DMS 273 (cell line): ENCODE measurements around the gene SLC22A3.

ENCODE experiments used
- DNase-seq: peaks from one replicate; lab custom pipeline; 2025; ENCODE audit not compliant: unreplicated experiment; lab: John Stamatoyannopoulos, UW

SLC22A3 gene

GRCh38 chr6:160333841-160334240, 14.3 kb upstream of the SLC22A3 start:
- no peak for DNase-seq

- no peak for DNase-seq
Measured at GRCh38 chr6:160336200-160336599, 12.0 kb upstream of the SLC22A3 start.

- DNase-seq = no peak
Measured at GRCh38 chr6:160337301-160337700, 10.9 kb upstream of the SLC22A3 start.

GRCh38 chr6:160337991-160338390, 10.2 kb upstream of the SLC22A3 start:
- no peak for DNase-seq

GRCh38 chr6:160343144-160343543, 5.0 kb upstream of the SLC22A3 start:
- DNase-seq = no peak

GRCh38 chr6:160344271-160344670, 3.9 kb upstream of the SLC22A3 start:
- DNase-seq = no peak

GRCh38 chr6:160347259-160348222, 637 bp upstream of the SLC22A3 start:
- no peak for DNase-seq

- DNase-seq = no peak
Measured at GRCh38 chr6:160349020-160349441, 853 bp downstream of the SLC22A3 start.

- no peak for DNase-seq
Measured at GRCh38 chr6:160349814-160350350, 1.7 kb downstream of the SLC22A3 start.

GRCh38 chr6:160353950-160354496, 5.8 kb downstream of the SLC22A3 start:
- no peak for DNase-seq

GRCh38 chr6:160355001-160355400, 6.8 kb downstream of the SLC22A3 start:
- no peak for DNase-seq

GRCh38 chr6:160356074-160356744, 8.0 kb downstream of the SLC22A3 start:
- no peak for DNase-seq

GRCh38 chr6:160357088-160357487, 8.9 kb downstream of the SLC22A3 start:
- no peak for DNase-seq

- DNase-seq = no peak
Measured at GRCh38 chr6:160358225-160359119, 10.3 kb downstream of the SLC22A3 start.

GRCh38 chr6:160360955-160361354, 12.8 kb downstream of the SLC22A3 start:
- no peak for DNase-seq

- DNase-seq = no peak
Measured at GRCh38 chr6:160362556-160362955, 14.4 kb downstream of the SLC22A3 start.

GRCh38 chr6:160363016-160363996, 15.1 kb downstream of the SLC22A3 start:
- DNase-seq = no peak

GRCh38 chr6:160365117-160365516, 16.9 kb downstream of the SLC22A3 start:
- DNase-seq = no peak

- no peak for DNase-seq
Measured at GRCh38 chr6:160367798-160368547, 19.8 kb downstream of the SLC22A3 start.
